Activated CD4-positive, CD25-positive, alpha-beta regulatory T cell treated with anti-CD3 and anti-CD28 coated beads, Interleukin-2, amount 50 U/mL, for 16 hours (primary cell): ENCODE data around the gene C22orf31.
"Not testable (repeated sequence)": the region's sequence is repeated elsewhere in the genome, so short reads cannot be mapped to it uniquely, and the experiment has no call there.

Experiments used
- DNase-seq: peaks from one replicate; pipeline ENCODE4 v3.0.0-alpha.2; 2020; ENCODE audit warnings: low read depth, low spot score

C22orf31 gene

GRCh38 chr22:29061773-29062172 lies at the start of gene C22orf31:
C22orf31 (minus strand) TSS chr22:29061831; CDS start chr22:29061792, 39 bp downstream.
- DNase-seq, result no peak

DNA sequence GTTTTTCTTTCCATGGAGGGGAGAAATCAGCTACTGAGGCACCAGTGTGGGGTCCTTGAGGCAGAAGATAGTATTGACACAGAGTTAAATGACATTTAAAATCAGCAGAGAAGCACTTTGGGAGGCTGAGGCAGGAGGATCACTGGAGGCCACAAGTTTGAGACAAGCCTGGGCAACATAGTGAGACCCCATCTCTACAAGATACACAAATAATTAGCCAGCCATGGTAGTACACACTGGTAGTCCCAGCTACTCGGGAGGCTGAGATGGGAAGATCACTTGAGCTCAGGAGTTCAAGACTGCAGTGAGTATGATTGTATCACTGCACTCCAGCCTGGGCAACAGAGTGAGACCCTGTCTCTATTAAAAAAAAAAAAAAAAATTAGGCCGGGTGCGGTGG lies 49.3 kb upstream of the C22orf31 start:
- no peak for DNase-seq

GRCh38 chr22:29109822-29110221 lies 48.2 kb upstream of the C22orf31 start:
- no peak for DNase-seq

- no peak for DNase-seq
These were observed 46.5 kb upstream of the C22orf31 start for GRCh38 chr22:29108137-29108536.

GRCh38 chr22:29106839-29107238 lies 45.2 kb upstream of the C22orf31 start:
- no peak for DNase-seq

DNA sequence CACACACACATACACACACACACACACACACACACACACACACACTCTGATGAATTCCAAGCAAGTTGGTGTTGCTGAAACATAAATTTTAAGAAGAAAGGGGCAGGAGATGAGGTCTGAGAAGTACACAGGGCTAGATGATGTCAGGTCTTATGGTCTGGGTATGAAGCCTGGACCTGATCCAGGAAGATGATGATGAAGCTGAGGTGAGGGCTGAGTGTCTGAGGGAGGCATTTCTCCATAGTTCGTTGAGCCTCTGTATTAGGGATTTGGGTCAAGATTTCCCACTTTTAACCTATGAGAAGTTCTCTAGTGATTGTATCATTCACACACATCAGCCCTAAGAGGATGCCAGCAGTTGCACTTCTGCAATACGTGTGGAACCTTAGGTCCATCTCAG lies 43.8 kb upstream of the C22orf31 start:
- DNase-seq, result no peak

DNA sequence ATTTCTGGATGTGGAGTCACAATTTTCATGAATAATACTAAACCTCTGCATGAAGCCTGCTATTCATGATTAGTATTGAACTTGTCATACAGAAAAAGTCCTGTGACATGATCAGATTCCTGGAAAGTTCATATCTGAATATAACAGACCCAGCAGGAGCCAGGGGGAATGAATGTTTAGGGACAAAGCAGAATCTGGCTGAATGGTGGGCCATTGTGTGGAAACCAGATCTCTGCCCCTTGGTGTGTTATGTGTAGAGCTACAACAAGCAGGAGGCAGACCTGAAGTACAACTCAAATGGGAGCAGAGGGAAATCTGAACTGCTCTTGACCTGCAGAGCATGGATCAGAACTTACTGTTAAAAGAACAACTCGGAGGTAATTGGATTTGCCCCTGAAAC lies 41.5 kb upstream of the C22orf31 start:
- no peak for DNase-seq

DNA sequence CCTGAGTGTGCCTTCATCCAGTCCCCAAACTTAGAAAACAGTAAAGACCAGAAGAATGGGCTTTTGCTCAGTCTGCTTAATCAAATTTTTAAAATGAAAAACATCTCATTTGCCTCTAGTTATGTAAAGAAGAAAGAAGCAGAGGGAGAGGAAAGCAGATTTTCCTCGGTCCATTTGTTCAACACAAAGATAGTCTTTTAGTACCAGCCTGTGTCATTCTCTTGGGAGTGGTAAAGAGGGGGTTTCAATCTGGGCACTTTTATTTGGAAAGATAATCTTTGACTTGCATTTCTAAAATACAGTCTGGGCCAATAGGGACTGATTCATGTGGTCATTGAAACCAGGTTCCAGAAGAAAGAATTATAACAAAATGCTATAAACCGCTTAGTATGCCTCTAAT lies 40.7 kb upstream of the C22orf31 start:
- no peak for DNase-seq

GRCh38 chr22:29098296-29098695 lies 36.7 kb upstream of the C22orf31 start:
- DNase-seq, result no peak

GRCh38 chr22:29096736-29097669 lies 35.4 kb upstream of the C22orf31 start:
- DNase-seq, result no peak

DNA sequence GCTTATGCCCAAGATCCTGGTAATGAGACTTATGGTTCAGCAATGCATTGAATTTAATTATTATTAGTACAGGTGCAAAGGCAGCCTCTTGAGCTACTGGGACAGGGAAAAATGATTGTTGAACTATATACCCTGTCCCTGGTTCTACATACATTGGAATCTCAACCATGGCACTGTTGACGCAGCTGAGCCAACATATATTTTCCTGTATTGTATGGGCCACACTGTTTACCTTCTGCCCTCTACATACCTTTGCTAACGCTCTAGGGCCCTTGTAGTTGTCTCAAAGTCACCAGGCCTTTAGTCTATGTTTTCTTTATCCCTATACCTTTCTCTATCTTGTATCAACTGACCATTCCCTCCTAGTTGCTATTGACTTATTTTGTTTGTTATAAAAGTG lies 33.8 kb upstream of the C22orf31 start:
- no peak for DNase-seq

GRCh38 chr22:29093501-29094300 lies 32.1 kb upstream of the C22orf31 start:
- no peak for DNase-seq

- DNase-seq, result no peak
These were observed 31.4 kb upstream of the C22orf31 start for GRCh38 chr22:29093030-29093429.

- no peak for DNase-seq
These were observed 30.6 kb upstream of the C22orf31 start for GRCh38 chr22:29092243-29092642.

GRCh38 chr22:29090039-29090438 lies 28.4 kb upstream of the C22orf31 start:
- no peak for DNase-seq

DNA sequence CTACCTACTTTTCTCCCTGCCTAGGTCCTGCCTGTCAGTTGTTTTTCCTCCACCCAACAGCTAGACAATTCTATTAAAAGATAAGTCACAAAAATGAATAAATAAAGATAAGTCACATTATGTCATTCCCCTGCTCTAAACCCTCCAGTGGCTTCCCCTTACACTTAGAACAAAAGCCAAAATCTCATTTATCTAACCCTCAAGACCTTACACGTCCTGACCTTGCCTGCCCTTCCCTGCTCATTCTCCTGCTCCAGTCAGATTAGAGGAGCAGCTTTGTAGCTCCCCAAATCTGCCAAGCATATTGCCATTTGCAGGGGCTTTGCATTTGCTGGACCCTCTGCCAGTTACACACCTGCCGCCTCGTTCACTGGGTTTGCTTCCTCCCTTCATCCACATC lies 27.9 kb upstream of the C22orf31 start:
- DNase-seq, result no peak

DNA sequence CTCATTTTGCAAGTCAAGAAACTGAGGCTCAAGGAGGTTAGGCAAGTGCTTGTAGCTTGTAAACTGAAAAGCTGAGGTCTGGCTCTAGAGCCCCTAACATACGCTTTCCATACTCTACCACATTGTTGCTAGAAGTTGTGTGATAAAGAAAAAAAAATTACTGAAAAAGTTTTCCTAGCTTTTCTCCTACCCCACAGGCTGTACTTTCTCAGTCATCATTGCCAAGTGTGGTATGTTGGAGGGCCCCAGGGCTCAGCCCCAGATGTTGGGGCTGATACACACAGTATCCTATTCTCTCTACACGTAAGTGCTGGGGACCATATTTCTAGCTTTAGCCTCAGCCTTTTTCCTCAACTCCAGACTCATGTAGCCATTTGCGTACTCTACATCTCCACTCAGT lies 27.2 kb upstream of the C22orf31 start:
- DNase-seq, result no peak

DNA sequence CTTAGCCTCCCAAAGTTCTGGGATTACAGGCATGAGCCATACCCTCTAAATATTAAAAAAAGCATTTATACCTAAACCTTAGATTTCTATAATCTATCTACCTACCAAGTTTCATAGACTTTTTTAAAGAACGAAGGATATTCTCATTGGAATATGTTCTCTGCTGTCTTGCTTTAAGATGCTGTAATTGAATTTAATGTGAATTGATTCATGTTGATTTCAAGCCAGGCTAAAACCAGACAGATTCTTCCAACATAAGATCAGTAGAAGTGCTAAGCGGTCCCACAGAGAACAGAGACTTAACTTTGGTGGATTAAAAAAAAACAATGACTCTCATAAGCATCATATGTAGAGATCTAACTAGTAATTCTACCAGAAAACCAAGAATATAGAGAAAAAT lies 25.4 kb upstream of the C22orf31 start:
- no peak for DNase-seq

DNA sequence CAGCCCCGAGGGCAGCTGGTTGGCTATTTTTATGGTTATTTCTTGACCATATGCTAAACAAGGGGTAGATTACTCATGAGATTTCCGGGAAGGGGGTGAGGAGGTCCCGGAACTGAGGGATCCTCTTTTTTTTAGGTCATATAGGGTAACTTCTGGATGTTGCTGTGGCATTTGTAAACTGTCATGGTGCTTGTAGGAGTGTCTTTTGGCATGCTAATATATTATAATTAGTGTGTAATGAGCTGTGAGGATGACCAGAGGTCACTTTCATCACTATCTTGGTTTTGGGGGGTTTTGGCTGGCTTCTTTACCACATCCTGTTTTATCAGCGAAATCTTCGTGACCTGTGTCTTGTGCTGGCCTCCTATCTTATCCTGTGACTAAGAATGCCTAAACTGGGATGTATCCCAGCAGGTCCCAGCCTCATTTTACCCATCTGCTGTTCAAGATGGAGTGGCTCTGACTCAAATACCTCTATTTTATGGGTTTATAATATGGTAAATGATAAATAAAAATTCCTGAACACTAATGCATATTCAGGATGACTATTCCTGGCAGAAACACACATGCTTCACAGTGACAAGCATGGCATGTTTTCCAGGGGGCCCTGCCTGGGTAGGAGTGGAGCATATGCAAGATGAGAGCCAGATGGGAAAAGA lies 22.4 kb upstream of the C22orf31 start:
- DNase-seq, result no peak

DNA sequence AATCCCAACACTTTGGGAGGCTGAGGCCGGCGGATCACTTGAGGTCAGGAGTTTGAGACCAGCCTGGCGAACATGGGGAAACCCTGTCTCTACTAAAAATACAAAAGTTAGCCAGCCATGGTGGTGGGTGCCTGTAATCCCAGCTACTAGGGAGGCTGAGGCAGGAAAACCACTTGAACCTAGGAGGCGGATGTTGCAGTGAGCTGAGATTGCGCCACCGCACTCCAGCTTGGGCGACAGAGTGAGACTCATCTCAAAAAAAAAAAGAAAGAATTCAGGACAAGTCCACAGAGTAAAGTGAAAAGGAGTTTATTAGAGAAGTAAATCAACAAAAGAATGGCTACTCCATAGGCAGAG lies 21.9 kb upstream of the C22orf31 start:
- DNase-seq, result not testable (repeated sequence)

GRCh38 chr22:29082826-29083545 lies 21.4 kb upstream of the C22orf31 start:
- DNase-seq, result no peak
